Common myeloid progenitor, CD34-positive (primary cell): Measurements from ENCODE around the gene RIMS3. TPM values are rescaled to one million over a fixed set of nuclear protein-coding genes. Genes with fewer than 3 reads are reported as not detected.
A peak's percentile ranks its signal among the peaks of the same experiment; 100 is the strongest.

Experiments
- CTCF ChIA-PET: fragments of 350-600 bp; sonication (Branson Sonifier 250); formaldehyde crosslinking; loops from one replicate; lab custom pipeline; 2021; ENCODE audit warnings: antibody characterized with exemption; lab: Charles Lee
- POLR2A ChIA-PET: fragments of 350-600 bp; sonication (Branson Sonifier 250); formaldehyde crosslinking; loops from one replicate; lab custom pipeline; 2021; ENCODE audit warnings: antibody characterized with exemption; lab: Charles Lee
- DNase-seq, 3 donors: peaks; one replicate each; pipeline versions ENCODE4 v3.0.0 to v3.0.0-alpha.2; 2013
- H3K27ac ChIP-seq, 2 experiments: 1 replicate in 1 of 2; 2 replicates in 1 of 2; pipeline ENCODE4 v1.7.0; 2013; ENCODE audit warnings: inconsistent platforms in 2 of 2, low read length in 2 of 2, mild to moderate bottlenecking in 2 of 2, low read depth in 1 of 2, moderate library complexity in 1 of 2; ENCODE audit not compliant: severe bottlenecking in 2 of 2, insufficient read depth in 1 of 2, poor library complexity in 1 of 2
- H3K27me3 ChIP-seq, 5 experiments: replicated peaks in 2 of 5; 1 replicate in 3 of 5; 2 replicates in 2 of 5; pipeline versions ENCODE4 v1.6.1 to v1.7.0; 2013; ENCODE audit warnings: low read length in 4 of 5, mild to moderate bottlenecking in 2 of 5, moderate library complexity in 2 of 5, inconsistent platforms in 1 of 5; ENCODE audit not compliant: insufficient read depth in 5 of 5, control insufficient read depth in 4 of 5
- H3K36me3 ChIP-seq, 4 experiments: 1 replicate in 2 of 4; 2 replicates in 2 of 4; pipeline versions ENCODE4 v1.6.1 to v1.7.0; 2013; ENCODE audit warnings: low read length in 3 of 4, control low read depth in 1 of 4, mild to moderate bottlenecking in 1 of 4; ENCODE audit not compliant: control insufficient read depth in 4 of 4, insufficient read depth in 4 of 4
- H3K4me1 ChIP-seq, 4 experiments: 1 replicate in 3 of 4; 2 replicates in 1 of 4; pipeline versions ENCODE4 v1.6.1 to v1.7.1; 2013; ENCODE audit warnings: low read length in 3 of 4, mild to moderate bottlenecking in 3 of 4, control low read depth in 1 of 4, inconsistent platforms in 1 of 4, moderate library complexity in 1 of 4; ENCODE audit not compliant: control insufficient read depth in 4 of 4, insufficient read depth in 4 of 4; ENCODE audit errors: control extremely low read depth in 1 of 4
- H3K4me3 ChIP-seq, 7 experiments: 1 replicate in 4 of 7; 2 replicates in 3 of 7; pipeline versions ENCODE4 v1.5.1 to v1.7.0; 2013; ENCODE audit warnings: mild to moderate bottlenecking in 7 of 7, low read length in 6 of 7, moderate library complexity in 6 of 7, inconsistent platforms in 2 of 7, low read depth in 2 of 7, control low read depth in 1 of 7; ENCODE audit not compliant: insufficient read depth in 4 of 7, control insufficient read depth in 1 of 7; ENCODE audit errors: extremely low read depth in 1 of 7
- H3K9me3 ChIP-seq, 5 experiments: 1 replicate in 4 of 5; 2 replicates in 1 of 5; pipeline versions ENCODE4 v1.6.1 to v1.7.1; 2013; ENCODE audit warnings: low read length in 4 of 5, mild to moderate bottlenecking in 2 of 5, inconsistent platforms in 1 of 5, low read depth in 1 of 5, moderate library complexity in 1 of 5; ENCODE audit not compliant: control insufficient read depth in 4 of 5, insufficient read depth in 2 of 5; ENCODE audit errors: control extremely low read depth in 1 of 5
- WGBS: methylation state at CpG from one replicate; pipeline ENCODE4 v1.1.5; 2013; ENCODE audit not compliant: insufficient coverage; 5-methylcytosine and 5-hydroxymethylcytosine counted together
- polyA plus RNA-seq: library from polyadenylated mRNA; unstranded; fragments of 120-200 nt; gene quantifications from one replicate; pipeline ENCODE4 v1.2.1, GENCODE V29; 2013

RIMS3 gene
- polyA plus RNA-seq: 0.53 TPM

GRCh38 chr1:40665335-40666171 is at the start of gene RIMS3:
Gene RIMS3, minus strand, starts transcription at chr1:40665682. Its CDS starts 23,757 bp downstream, at chr1:40641925.
- WGBS: under 1% methylated on average over 34 of the region's 59 CpGs
- Histone ChIP-seq H3K4me1 (peaks cover 0 to 26% (median 19%) of the 10 kb centered on the region in 4 experiments), H3K27me3 (peaks cover 0 to 10% (median 5%) of the 10 kb centered on the region in 5 experiments), H3K9me3 (no peaks in the 10 kb centered on the region), H3K36me3 (no peaks in the 10 kb centered on the region), H3K4me3 (peak within 1 kb of the TSS; percentile 39 to 69 (median 64)), H3K27ac (no peak within 1 kb of the TSS)
- ChIA-PET CTCF (interaction anchor here (1.2 to 2.1 kb wide), 3 partner anchors 14 to 55 kb away, joined by 4 to 6 read pairs (median 5); no protein-coding TSS in a partner anchor), POLR2A (interaction anchor here (1.1 kb wide), 1 partner anchor 26 kb away, joined by 3 read pairs; the partner anchor contains the start of gene NFYC)
- DNase-seq: peak; percentile 63 to 80 (median 69)

GRCh38 chr1:40712997-40713396 is 47.5 kb upstream of the RIMS3 start:
- Histone ChIP-seq H3K36me3 (peaks cover 0 to 7% (median 0%) of the 10 kb centered on the region in 4 experiments), H3K4me3 (no peak overlapping the region), H3K4me1 (peaks cover 35 to 57% (median 47%) of the 10 kb centered on the region in 4 experiments), H3K27ac (peak overlapping the region in 1 of 2 experiments; percentile 67), H3K27me3 (no peaks in the 10 kb centered on the region), H3K9me3 (no peaks in the 10 kb centered on the region)
- peak; percentile 32 to 67 (median 59) for DNase-seq
- CTCF ChIA-PET: interaction anchor here (1.2 to 1.3 kb wide), 2 partner anchors 17 to 41 kb away, joined by 3 read pairs; no protein-coding TSS in a partner anchor
- POLR2A ChIA-PET: interaction anchor here (1.3 kb wide), 1 partner anchor 22 kb away, joined by 5 read pairs; the partner anchor contains the start of gene NFYC

GRCh38 chr1:40712405-40712944 is 47.0 kb upstream of the RIMS3 start:
- CTCF ChIA-PET: interaction anchor here (1.0 kb wide), 1 partner anchor 9 kb away, joined by 3 read pairs; no protein-coding TSS in a partner anchor
- Histone ChIP-seq H3K27ac (no peak overlapping the region), H3K4me1 (peaks cover 35 to 57% (median 47%) of the 10 kb centered on the region in 4 experiments), H3K36me3 (peaks cover 0 to 7% (median 0%) of the 10 kb centered on the region in 4 experiments), H3K9me3 (no peaks in the 10 kb centered on the region), H3K27me3 (no peaks in the 10 kb centered on the region), H3K4me3 (no peak overlapping the region)
- no peak for DNase-seq
- POLR2A ChIA-PET: no interaction called here
- WGBS: 94% methylated on average over 3 of the region's 5 CpGs

- H3K27me3 ChIP-seq: no peaks in the 10 kb centered on the region
- H3K9me3 ChIP-seq: no peaks in the 10 kb centered on the region
- peaks cover 0 to 7% (median 0%) of the 10 kb centered on the region in 4 experiments for H3K36me3 ChIP-seq
- no peak for DNase-seq
- peaks cover 35 to 57% (median 47%) of the 10 kb centered on the region in 4 experiments for H3K4me1 ChIP-seq
- ChIA-PET CTCF (interaction anchor here (1.0 kb wide), 2 partner anchors 9 to 12 kb away, joined by 3 read pairs; no protein-coding TSS in a partner anchor), POLR2A (no interaction called here)
- peak overlapping the region in 3 of 7 experiments; percentile 28 to 74 (median 50) for H3K4me3 ChIP-seq
- H3K27ac ChIP-seq: peak overlapping the region in 1 of 2 experiments; percentile 88
- WGBS: 33% methylated on average over 2 of the region's 3 CpGs
Observed at GRCh38 chr1:40711465-40712404, 46.3 kb upstream of the RIMS3 start.

GRCh38 chr1:40710581-40711315 is 45.3 kb upstream of the RIMS3 start:
- CTCF ChIA-PET: interaction anchor here (1.0 to 2.6 kb wide), 4 partner anchors 11 to 243 kb away, joined by 3 to 6 read pairs (median 3); no protein-coding TSS in a partner anchor
- H3K36me3 ChIP-seq: peaks cover 0 to 7% (median 0%) of the 10 kb centered on the region in 4 experiments
- peaks cover 35 to 52% (median 47%) of the 10 kb centered on the region in 4 experiments for H3K4me1 ChIP-seq
- DNase-seq: no peak
- H3K27me3 ChIP-seq: no peaks in the 10 kb centered on the region
- 92% methylated on average over 3 of the region's 7 CpGs for whole genome bisulfite sequencing
- peak overlapping the region; percentile 27 to 88 for H3K27ac ChIP-seq
- peak overlapping the region in 2 of 7 experiments; percentile 74 to 83 for H3K4me3 ChIP-seq
- POLR2A ChIA-PET: interaction anchor here (0.5 to 2.6 kb wide), 3 partner anchors 11 to 110 kb away, joined by 3 to 14 read pairs (median 5); partner anchors contain the start of gene NFYC
- H3K9me3 ChIP-seq: no peaks in the 10 kb centered on the region
